K562 (cell line): Measurements from ENCODE around the gene DCXR. TPM values are rescaled to one million over a fixed set of nuclear protein-coding genes. Genes with fewer than 3 reads are reported as not detected.

Source experiments
- ATAC-seq: fragments of 200-7000 bp; cut with Tn5 transposase; 3 replicates; pipeline ENCODE4 v1.9.1; 2020; ENCODE audit warnings: moderate library complexity
- BruUV-seq: library from RNA; stranded (reverse); fragments of 400-500 nt; replicated peaks from 2 replicates; lab custom pipeline; 2021; lab: Mats Ljungman, UMichigan
- CTCF ChIA-PET: fragments of 300-600 bp; formaldehyde crosslinking; extraction: SDS; loops from one replicate; lab custom pipeline; 2021; ENCODE audit warnings: low intra/inter-chr PET ratio; lab: Yijun Ruan, JAX
- POLR2A ChIA-PET: fragments of 300-600, 350-650 bp; sonication (Branson Sonifier 250); formaldehyde crosslinking; extraction: SDS; loops from one replicate; lab custom pipeline; 2021; ENCODE audit warnings: antibody characterized with exemption, inconsistent platforms; lab: Yijun Ruan, JAX
- DNase-seq, 4 experiments: peaks; one replicate each; pipeline versions ENCODE4 v3.0.0 to v3.0.0-alpha.2; 2011 to 2018; ENCODE audit warnings: low spot score in 3 of 4, mixed read lengths in 3 of 4; ENCODE audit errors: extremely low read depth in 1 of 4
- FAIRE-seq: peaks from 2 replicates; lab custom pipeline; 2011; peaks lifted over from hg19 to GRCh38; lab: Jason Lieb, UNC
- H2AFZ ChIP-seq: 2 replicates; pipeline ENCODE4 v1.6.0; 2011; ENCODE audit warnings: low read depth, low read length, control low read depth, inconsistent platforms
- H3K27ac ChIP-seq: fragments of 200-600 bp; 3 replicates; pipeline ENCODE4 v1.8.0; 2011; ENCODE audit warnings: low read depth, mild to moderate bottlenecking, control low read depth, inconsistent platforms, low read length, moderate library complexity, mixed read lengths; ENCODE audit errors: extremely low read depth
- H3K27me3 ChIP-seq, 2 experiments: fragments of 300-600 bp in 1 of 2; 2 replicates in 1 of 2; 3 replicates in 1 of 2; pipeline versions ENCODE4 v1.6.0 to v1.8.0; 2011; ENCODE audit warnings: inconsistent platforms in 2 of 2, low read length in 2 of 2, mild to moderate bottlenecking in 1 of 2, mixed read lengths in 1 of 2, moderate library complexity in 1 of 2; ENCODE audit not compliant: control insufficient read depth in 2 of 2, insufficient read depth in 2 of 2
- H3K36me3 ChIP-seq: fragments of 300-600 bp; 3 replicates; pipeline ENCODE4 v1.8.0; 2011; ENCODE audit warnings: mild to moderate bottlenecking, low read length, inconsistent platforms; ENCODE audit not compliant: control insufficient read depth, insufficient read depth
- H3K4me1 ChIP-seq, 2 experiments: fragments of 200-600 bp in 1 of 2; replicated peaks in 1 of 2; 2 replicates in 1 of 2; 3 replicates in 1 of 2; pipeline versions ENCODE4 v1.5.1 to v1.8.0; 2011; ENCODE audit warnings: inconsistent platforms in 2 of 2, low read length in 2 of 2, mild to moderate bottlenecking in 1 of 2, mixed read lengths in 1 of 2, moderate library complexity in 1 of 2; ENCODE audit not compliant: control insufficient read depth in 2 of 2, insufficient read depth in 2 of 2
- H3K4me2 ChIP-seq: 2 replicates; pipeline ENCODE4 v1.6.1; 2011; ENCODE audit warnings: low read length, control low read depth, inconsistent platforms, mixed read lengths; ENCODE audit not compliant: insufficient read depth
- H3K4me3 ChIP-seq: fragments of 200-600 bp; sonication (generic), shearing (Covaris generic); 2 replicates; pipeline ENCODE4 v1.5.1; 2016; ENCODE audit warnings: control low read depth, inconsistent platforms
- H3K79me2 ChIP-seq: fragments of 200-600 bp; 3 replicates; pipeline ENCODE4 v1.8.0; 2011; ENCODE audit warnings: low read length, inconsistent platforms; ENCODE audit not compliant: control insufficient read depth, insufficient read depth
- H3K9ac ChIP-seq, 2 experiments: 2 replicates each; pipeline versions ENCODE4 v1.6.0 to v1.6.1; 2011; ENCODE audit warnings: low read depth in 2 of 2, low read length in 2 of 2, control low read depth in 1 of 2, inconsistent platforms in 1 of 2, mild to moderate bottlenecking in 1 of 2, mixed read lengths in 1 of 2; ENCODE audit not compliant: insufficient read depth in 1 of 2
- H3K9me1 ChIP-seq: one replicate; pipeline ENCODE4 v1.6.0; 2011; ENCODE audit warnings: inconsistent platforms, mild to moderate bottlenecking, low read length, moderate library complexity; ENCODE audit not compliant: control insufficient read depth, insufficient read depth
- H3K9me3 ChIP-seq: replicated peaks from 2 replicates; pipeline ENCODE4 v1.5.1; 2011; ENCODE audit warnings: low read depth, low read length, inconsistent platforms; ENCODE audit not compliant: control insufficient read depth, insufficient read depth
- H4K20me1 ChIP-seq: replicated peaks from 2 replicates; pipeline ENCODE4 v1.6.1; 2011; ENCODE audit warnings: low read length, inconsistent platforms, mixed read lengths; ENCODE audit not compliant: control insufficient read depth, insufficient read depth
- CTCF ChIP-seq, 3 experiments: IDR thresholded peaks in 2 of 3; conservative IDR thresholded peaks in 1 of 3; 2 replicates each; pipeline ENCODE4 v1.5.1; 2011 to 2012; ENCODE audit warnings: low read length in 3 of 3, mild to moderate bottlenecking in 3 of 3, control low read depth in 2 of 3, improper control_type of control experiment in 1 of 3, inconsistent platforms in 1 of 3, low read depth in 1 of 3, mixed read lengths in 1 of 3, moderate library complexity in 1 of 3; ENCODE audit not compliant: insufficient read depth in 2 of 3
- KDM4B ChIP-seq, 2 experiments: fragments of 450-650 bp in 1 of 2; sonication (generic) in 1 of 2; IDR thresholded peaks; 2 replicates each; pipeline ENCODE4 v1.6.1; 2016 to 2017; ENCODE audit warnings: borderline replicate concordance in 2 of 2, antibody characterized with exemption in 1 of 2, low read depth in 1 of 2, mild to moderate bottlenecking in 1 of 2
- NELFE ChIP-seq: IDR thresholded peaks from 2 replicates; pipeline ENCODE4 v1.6.1; 2011; ENCODE audit warnings: mild to moderate bottlenecking; ENCODE audit not compliant: insufficient read depth, insufficient read length
- POLR2A ChIP-seq: fragments of 450-650 bp; conservative IDR thresholded peaks from 2 replicates; pipeline ENCODE4 v1.6.1; 2016
- ZNF175 ChIP-seq: fragments of 200-800 bp; sonication (Bioruptor generic); IDR thresholded peaks from 2 replicates; pipeline ENCODE4 v1.6.1; 2016; ENCODE audit warnings: low read depth, mild to moderate bottlenecking, missing genetic modification characterization, missing compliant biosample characterization
- ZNF79 ChIP-seq: fragments of 250-450 bp; sonication (Bioruptor Pico); IDR thresholded peaks from 2 replicates; pipeline ENCODE4 v1.4.0; 2020; ENCODE audit warnings: low read depth, mild to moderate bottlenecking, moderate library complexity
- WGBS: fragments of 100-300 bp; shearing (Covaris generic); methylation state at CpG from one replicate; pipeline ENCODE4 v1.1.6; 2016; ENCODE audit warnings: low coverage, mixed read lengths; ENCODE audit not compliant: insufficient coverage; ENCODE audit errors: missing lambda C conversion rate; 5-methylcytosine and 5-hydroxymethylcytosine counted together
- in situ Hi-C: fragments of 300-500 bp; cut with MboI; formaldehyde crosslinking; loops from 4 replicates; pipeline ENCODE4 v1.15.0; 2018; ENCODE audit warnings: inconsistent platforms, mixed read lengths
- intact Hi-C: fragments of 100-400 bp; cut with micrococcal nuclease; formaldehyde crosslinking; loops from 2 replicates; pipeline ENCODE4 v1.14.2; 2022
- polyA plus RNA-seq, 8 experiments: library from polyadenylated mRNA; depleted of rRNA in 4 of 8; stranded (reverse) in 5 of 8; unstranded in 3 of 8; fragments of >200 nt; fragmentation: Nextera tagmentation in 2 of 8; fragmentation: Illumina TruSeq in 1 of 8; extraction: Ambion mirVana in 2 of 8; extraction: Trizol in 1 of 8; gene quantifications; 2 replicates each; pipeline versions ENCODE4 v1.2.1 to v1.2.3, GENCODE V29; 2011 to 2014; ENCODE audit warnings: inconsistent platforms in 1 of 8, missing spikeins in 1 of 8
- total RNA-seq, 7 experiments: library from RNA; depleted of rRNA in 6 of 7; stranded (reverse); fragments of >200 nt in 6 of 7; fragmentation: Illumina TruSeq in 2 of 7; extraction: Trizol in 2 of 7; gene quantifications; 2 replicates each; pipeline versions ENCODE4 v1.2.1 to v1.2.3, GENCODE V29; 2011 to 2021; ENCODE audit warnings: low replicate concordance in 1 of 7
- TF ChIP-seq, protein P1 (sequence below): sonication (generic); formaldehyde crosslinking; IDR thresholded peaks from 2 replicates; pipeline ENCODE4 v1.8.1; 2023; ENCODE audit warnings: mild to moderate bottlenecking, missing genetic modification reagents
- TF ChIP-seq, protein P2 (sequence below): fragments of 250-450 bp; sonication (Bioruptor Pico); IDR thresholded peaks from 2 replicates; pipeline ENCODE4 v1.4.0; 2020; ENCODE audit warnings: mild to moderate bottlenecking, moderate library complexity, borderline replicate concordance

Gene DCXR
- total and polyA plus RNA-seq, 9 of the 15 experiments (the other 6 are each of a cell fraction or from before 2014, with no cell fraction given), result 21.3 to 274 (median 156) TPM

DNA sequence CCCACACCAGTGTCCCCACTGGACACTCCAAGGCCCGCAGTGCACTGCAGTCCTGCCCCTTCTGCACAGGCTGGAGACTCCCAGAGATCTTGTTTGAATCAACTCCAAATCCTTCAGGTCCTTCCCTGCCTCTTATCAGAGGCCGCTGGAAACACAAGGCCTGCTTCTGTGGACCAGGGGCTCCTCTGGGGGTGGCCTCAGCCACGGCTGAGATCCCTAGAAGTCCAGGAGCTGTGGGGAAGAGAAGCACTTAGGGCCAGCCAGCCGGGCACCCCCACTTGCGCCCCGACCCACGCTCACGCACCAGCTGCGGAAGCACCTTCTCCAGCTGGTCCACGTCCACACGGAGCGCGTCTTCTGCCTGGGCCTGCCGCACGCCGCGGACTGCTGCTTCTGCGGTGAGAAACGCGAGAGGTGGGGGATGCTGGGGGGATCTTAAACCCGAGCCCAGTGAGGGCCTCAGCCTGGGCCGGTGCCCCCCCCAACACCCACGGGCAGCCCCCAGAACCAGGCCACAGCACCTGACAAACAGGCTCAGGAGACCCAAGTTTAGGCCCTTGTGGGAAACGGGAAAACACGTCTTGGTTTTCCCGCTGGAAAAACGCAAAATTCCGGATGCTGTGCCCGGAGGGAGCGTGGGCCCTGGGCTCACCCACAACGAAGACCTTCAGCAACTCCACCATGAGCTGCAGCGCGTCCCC is 18.4 kb downstream of the DCXR start (continued):
- TF ChIP-seq, protein P1, sequence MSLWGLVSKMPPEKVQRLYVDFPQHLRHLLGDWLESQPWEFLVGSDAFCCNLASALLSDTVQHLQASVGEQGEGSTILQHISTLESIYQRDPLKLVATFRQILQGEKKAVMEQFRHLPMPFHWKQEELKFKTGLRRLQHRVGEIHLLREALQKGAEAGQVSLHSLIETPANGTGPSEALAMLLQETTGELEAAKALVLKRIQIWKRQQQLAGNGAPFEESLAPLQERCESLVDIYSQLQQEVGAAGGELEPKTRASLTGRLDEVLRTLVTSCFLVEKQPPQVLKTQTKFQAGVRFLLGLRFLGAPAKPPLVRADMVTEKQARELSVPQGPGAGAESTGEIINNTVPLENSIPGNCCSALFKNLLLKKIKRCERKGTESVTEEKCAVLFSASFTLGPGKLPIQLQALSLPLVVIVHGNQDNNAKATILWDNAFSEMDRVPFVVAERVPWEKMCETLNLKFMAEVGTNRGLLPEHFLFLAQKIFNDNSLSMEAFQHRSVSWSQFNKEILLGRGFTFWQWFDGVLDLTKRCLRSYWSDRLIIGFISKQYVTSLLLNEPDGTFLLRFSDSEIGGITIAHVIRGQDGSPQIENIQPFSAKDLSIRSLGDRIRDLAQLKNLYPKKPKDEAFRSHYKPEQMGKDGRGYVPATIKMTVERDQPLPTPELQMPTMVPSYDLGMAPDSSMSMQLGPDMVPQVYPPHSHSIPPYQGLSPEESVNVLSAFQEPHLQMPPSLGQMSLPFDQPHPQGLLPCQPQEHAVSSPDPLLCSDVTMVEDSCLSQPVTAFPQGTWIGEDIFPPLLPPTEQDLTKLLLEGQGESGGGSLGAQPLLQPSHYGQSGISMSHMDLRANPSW (CRISPR knock-in tag), result no peak
- TF ChIP-seq NELFE, result no peak
- TF ChIP-seq, all 486 proteins: peak for 5

GRCh38 chr17:82018152-82018988 is 19.1 kb downstream of the DCXR start:
- intact Hi-C loops (no loop called here), in situ Hi-C loops (no loop called here)
- ATAC-seq (no peak), FAIRE-seq (no peak), DNase-seq (peak in 1 of 4 experiments; percentile 25)
- no peak overlapping the region for H3K27ac ChIP-seq
- H4K20me1 ChIP-seq, result peaks cover 17% of the 10 kb centered on the region
- ChIA-PET CTCF (interaction anchor here (6.6 kb wide), 1 partner anchor 59 kb away, joined by 103 read pairs; the partner anchor contains the start of gene NOTUM), POLR2A (interaction anchor here (0.6 to 1.0 kb wide), 3 partner anchors 8 to 46 kb away, joined by 3 to 6 read pairs (median 3); no protein-coding TSS in a partner anchor)
- H3K9ac ChIP-seq, result peak overlapping the region in 1 of 2 experiments; percentile 5; a peak in 1 of 4 replicates
- H3K27me3 ChIP-seq, result no peaks in the 10 kb centered on the region
- H2AFZ ChIP-seq, result no peak overlapping the region
- no peaks in the 10 kb centered on the region for H3K9me1 ChIP-seq
- peaks cover 30% of the 10 kb centered on the region; the same call in 1 of the 3 replicates for H3K36me3 ChIP-seq
- WGBS, result 78% methylated on average over 19 of the region's 19 CpGs
- no peak overlapping the region for H3K4me2 ChIP-seq
- peaks cover 29% of the 10 kb centered on the region for H3K79me2 ChIP-seq
- no peaks in the 10 kb centered on the region for H3K9me3 ChIP-seq
- no peak overlapping the region for H3K4me3 ChIP-seq
- H3K4me1 ChIP-seq, result peaks cover 14 to 90% of the 10 kb centered on the region in 2 experiments; a peak in 4 of 5 replicates
- BruUV-seq, result no TSS peak
- TF ChIP-seq KDM4B (IDR thresholded peaks at IDR 0.05; ENCODE audit: borderline replicate concordance in 2 of 2, low read depth in 1 of 2), result no peak
- TF ChIP-seq, protein P2, sequence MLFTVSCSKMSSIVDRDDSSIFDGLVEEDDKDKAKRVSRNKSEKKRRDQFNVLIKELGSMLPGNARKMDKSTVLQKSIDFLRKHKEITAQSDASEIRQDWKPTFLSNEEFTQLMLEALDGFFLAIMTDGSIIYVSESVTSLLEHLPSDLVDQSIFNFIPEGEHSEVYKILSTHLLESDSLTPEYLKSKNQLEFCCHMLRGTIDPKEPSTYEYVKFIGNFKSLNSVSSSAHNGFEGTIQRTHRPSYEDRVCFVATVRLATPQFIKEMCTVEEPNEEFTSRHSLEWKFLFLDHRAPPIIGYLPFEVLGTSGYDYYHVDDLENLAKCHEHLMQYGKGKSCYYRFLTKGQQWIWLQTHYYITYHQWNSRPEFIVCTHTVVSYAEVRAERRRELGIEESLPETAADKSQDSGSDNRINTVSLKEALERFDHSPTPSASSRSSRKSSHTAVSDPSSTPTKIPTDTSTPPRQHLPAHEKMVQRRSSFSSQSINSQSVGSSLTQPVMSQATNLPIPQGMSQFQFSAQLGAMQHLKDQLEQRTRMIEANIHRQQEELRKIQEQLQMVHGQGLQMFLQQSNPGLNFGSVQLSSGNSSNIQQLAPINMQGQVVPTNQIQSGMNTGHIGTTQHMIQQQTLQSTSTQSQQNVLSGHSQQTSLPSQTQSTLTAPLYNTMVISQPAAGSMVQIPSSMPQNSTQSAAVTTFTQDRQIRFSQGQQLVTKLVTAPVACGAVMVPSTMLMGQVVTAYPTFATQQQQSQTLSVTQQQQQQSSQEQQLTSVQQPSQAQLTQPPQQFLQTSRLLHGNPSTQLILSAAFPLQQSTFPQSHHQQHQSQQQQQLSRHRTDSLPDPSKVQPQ (CRISPR knock-in tag), result no peak
- peak in 1 of 3 experiments; percentile 8; a peak in 1 of 6 replicates for TF ChIP-seq CTCF (IDR thresholded peaks at IDR 0.05 in 2 of 3, conservative IDR thresholded peaks at IDR 0.05 in 1 of 3; ENCODE audit: insufficient read depth in 2 of 3, low read depth in 1 of 3, low read length in 3 of 3)
- peak; percentile 57; the same call in 1 of the 2 replicates for TF ChIP-seq POLR2A
- no peak for TF ChIP-seq ZNF175 (CRISPR knock-in tag)
- no peak for TF ChIP-seq ZNF79
